T47D (cell line): ENCODE data around the gene PTP4A1.

ENCODE experiments used
- DNase-seq, 2 experiments: peaks; one replicate each; pipeline versions ENCODE4 v3.0.0 to v3.0.0-alpha.2; 2011 to 2012; ENCODE audit warnings: low read depth in 1 of 2, low spot score in 1 of 2
- JUND ChIP-seq: IDR thresholded peaks from 2 replicates; pipeline ENCODE4 v1.6.1; 2012; ENCODE audit warnings: low read depth
- in situ Hi-C: cut with HindIII; loops from 2 replicates; pipeline ENCODE4 v1.10.0; 2016; ENCODE audit warnings: low sequenced_read_pairs, low pct_unique_long_range_greater_than_20kb

The PTP4A1 gene

GRCh38 chr6:63600136-63600535 lies 27.9 kb downstream of the PTP4A1 start:
- TF ChIP-seq JUND: no peak
- in situ Hi-C loops: no loop called here
- DNase-seq: no peak

DNA sequence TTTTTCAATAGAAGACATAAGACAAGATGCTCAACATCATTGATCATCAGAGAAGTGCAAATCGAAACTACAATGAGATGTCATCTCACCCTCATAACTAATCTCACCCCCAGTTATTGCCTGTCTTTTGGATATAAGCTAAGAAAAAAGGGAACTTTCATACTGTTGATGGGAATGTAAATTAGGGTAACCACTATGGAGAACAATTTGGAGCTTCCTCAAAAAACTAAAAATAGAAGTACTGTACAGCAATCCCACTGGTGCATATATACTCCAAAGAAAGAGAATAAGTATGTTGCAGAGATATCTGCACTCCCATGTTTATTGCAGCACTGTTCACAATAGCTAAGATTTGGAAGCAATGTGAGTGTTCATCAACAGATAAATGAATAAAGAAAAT lies 37.0 kb downstream of the PTP4A1 start:
- in situ Hi-C loops: no loop called here
- DNase-seq: no peak
- no peak for TF ChIP-seq JUND

GRCh38 chr6:63610944-63611343 lies 38.7 kb downstream of the PTP4A1 start:
- DNase-seq: no peak
- in situ Hi-C loops: no loop called here

GRCh38 chr6:63611560-63611959 lies 39.3 kb downstream of the PTP4A1 start:
- no peak for DNase-seq
- in situ Hi-C loops: no loop called here
- TF ChIP-seq JUND: no peak

More at GRCh38 chr6:63610944-63611343, 38.7 kb downstream of the PTP4A1 start:
- TF ChIP-seq JUND: no peak

GRCh38 chr6:63615590-63615989 lies 43.3 kb downstream of the PTP4A1 start:
- TF ChIP-seq JUND: no peak
- DNase-seq: no peak
- in situ Hi-C loops: no loop called here
